ENCODE measurements around the gene SEH1L. TPM values are rescaled to one million over a fixed set of nuclear protein-coding genes. Genes with fewer than 3 reads are reported as not detected.
"Not testable (repeated sequence)": the region's sequence is repeated elsewhere in the genome, so short reads cannot be mapped to it uniquely, and the experiment has no call there.

The SEH1L gene
- polyA plus RNA-seq (ENCODE audit: insufficient read length in 12 of 12) = 10 to 100 TPM in 11 of 12 donors, not detected in 1; 15.1 to 34.1 (median 27.9) TPM
- long read RNA-seq, donor 1, full-length matches to known transcripts = 12 of 12 reads
- long read RNA-seq, donor 1, partial matches to known transcripts = 0 of 12 reads
- long read RNA-seq, donor 1, other reads (novel, unspliced or antisense) = 0 of 12 reads
- long read RNA-seq, donor 2, transcript SEH1L-201 (9 exons, 3,494 nt) = minor isoform, 7 of 34 reads
- long read RNA-seq, donor 2, transcript SEH1L-202 (9 exons, 1,846 nt) = major isoform, 9 of 34 reads
- long read RNA-seq, donor 2, partial matches to known transcripts = 17 of 34 reads
- long read RNA-seq, donor 2, other reads (novel, unspliced or antisense) = 0 of 34 reads
- long read RNA-seq, donor 3, partial matches to known transcripts = 0 of 1 reads
- long read RNA-seq, donor 3, other reads (novel, unspliced or antisense) = 0 of 1 reads
- long read RNA-seq, donor 4, partial matches to known transcripts = 0 of 2 reads
- long read RNA-seq, donor 4, other reads (novel, unspliced or antisense) = 0 of 2 reads
- long read RNA-seq, donor 5, full-length matches to known transcripts = 13 of 37 reads
- long read RNA-seq, donor 5, partial matches to known transcripts = 24 of 37 reads
- long read RNA-seq, donor 5, other reads (novel, unspliced or antisense) = 0 of 37 reads
- long read RNA-seq, donor 6, partial matches to known transcripts = 0 of 3 reads
- long read RNA-seq, donor 6, other reads (novel, unspliced or antisense) = 0 of 3 reads
- long read RNA-seq, donor 7 = 0 reads
- long read RNA-seq, donor 8, full-length matches to known transcripts = 8 of 8 reads
- long read RNA-seq, donor 8, partial matches to known transcripts = 0 of 8 reads
- long read RNA-seq, donor 8, other reads (novel, unspliced or antisense) = 0 of 8 reads
- long read RNA-seq, donor 9 = 0 reads
- long read RNA-seq, donor 10, transcript SEH1L-202 (9 exons, 1,846 nt) = major isoform, 6 of 18 reads
- long read RNA-seq, donor 10, partial matches to known transcripts = 10 of 18 reads
- long read RNA-seq, donor 10, other reads (novel, unspliced or antisense) = 0 of 18 reads
- long read RNA-seq, donor 11, partial matches to known transcripts = 13 of 19 reads
- long read RNA-seq, donor 11, other reads (novel, unspliced or antisense) = 0 of 19 reads

- DNase-seq = peak; percentile 97
These were observed at the start of gene SEH1L for GRCh38 chr18:12947285-12948049. SEH1L (plus strand) TSS chr18:12948011; CDS start chr18:12948122, 111 bp downstream.

- not testable (repeated sequence) for DNase-seq
These were observed 46.6 kb upstream of the SEH1L start for GRCh38 chr18:12901208-12901607.

GRCh38 chr18:12904012-12904516, 43.7 kb upstream of the SEH1L start:
- no peak for DNase-seq

GRCh38 chr18:12906119-12906518, 41.7 kb upstream of the SEH1L start:
- DNase-seq = no peak

- DNase-seq = no peak
These were observed 41.0 kb upstream of the SEH1L start for GRCh38 chr18:12906773-12907172.

GRCh38 chr18:12907258-12907925, 40.4 kb upstream of the SEH1L start:
- no peak for DNase-seq

GRCh38 chr18:12908706-12909105, 39.1 kb upstream of the SEH1L start:
- DNase-seq = no peak

- no peak for DNase-seq
These were observed 36.5 kb upstream of the SEH1L start for GRCh38 chr18:12911025-12911928.

- DNase-seq = no peak
These were observed 35.7 kb upstream of the SEH1L start for GRCh38 chr18:12911929-12912703.

GRCh38 chr18:12921178-12921577, 26.6 kb upstream of the SEH1L start:
- no peak for DNase-seq

- no peak for DNase-seq
These were observed 25.5 kb upstream of the SEH1L start for GRCh38 chr18:12922266-12922665.

- no peak for DNase-seq
These were observed 23.2 kb upstream of the SEH1L start for GRCh38 chr18:12924616-12925015.

- no peak for DNase-seq
These were observed 19.6 kb upstream of the SEH1L start for GRCh38 chr18:12928206-12928605.

GRCh38 chr18:12928641-12929040, 19.2 kb upstream of the SEH1L start:
- no peak for DNase-seq

GRCh38 chr18:12929477-12930083, 18.2 kb upstream of the SEH1L start:
- DNase-seq = no peak

- DNase-seq = no peak
These were observed 17.4 kb upstream of the SEH1L start for GRCh38 chr18:12930376-12930775.

- no peak for DNase-seq
These were observed 16.9 kb upstream of the SEH1L start for GRCh38 chr18:12930908-12931307.

- DNase-seq = no peak
These were observed 14.5 kb upstream of the SEH1L start for GRCh38 chr18:12933327-12933726.

Measured in muscle of arm (tissue), 14 donors.